MCF 10A (cell line): ENCODE measurements around the gene ZBTB7A. TPM values are rescaled to one million over a fixed set of nuclear protein-coding genes. Genes with fewer than 3 reads are reported as not detected.

Source experiments
- BruUV-seq: library from RNA; stranded (reverse); fragments of 400-500 nt; replicated peaks from 2 replicates; lab custom pipeline; 2021; lab: Mats Ljungman, UMichigan
- CTCF ChIA-PET: fragments of 300-600 bp; sonication (Branson Sonifier 250); formaldehyde crosslinking; extraction: SDS; loops from one replicate; lab custom pipeline; 2021; ENCODE audit warnings: antibody characterized with exemption, inconsistent platforms; lab: Yijun Ruan, JAX
- POLR2A ChIA-PET: fragments of 300-600, 350-650 bp; sonication (Branson Sonifier 250); formaldehyde crosslinking; extraction: SDS; loops from one replicate; lab custom pipeline; 2020; ENCODE audit warnings: antibody characterized with exemption, inconsistent platforms; lab: Yijun Ruan, JAX
- DNase-seq: peaks from one replicate; pipeline ENCODE4 v3.0.0-alpha.2; 2018; ENCODE audit not compliant: unreplicated experiment
- H3K27ac Mint-ChIP-seq: one replicate; pipeline ENCODE4 v1.8.0; 2022; ENCODE audit warnings: mild to moderate bottlenecking, low read depth, mixed read lengths; ENCODE audit not compliant: unreplicated experiment
- H3K27me3 Mint-ChIP-seq: one replicate; pipeline ENCODE4 v1.8.0; 2022; ENCODE audit warnings: mixed read lengths; ENCODE audit not compliant: insufficient read depth, unreplicated experiment
- H3K36me3 Mint-ChIP-seq: one replicate; pipeline ENCODE4 v1.8.0; 2022; ENCODE audit warnings: mild to moderate bottlenecking, moderate library complexity, mixed read lengths; ENCODE audit not compliant: insufficient read depth, unreplicated experiment
- H3K4me1 Mint-ChIP-seq: one replicate; pipeline ENCODE4 v1.8.0; 2022; ENCODE audit warnings: mixed read lengths; ENCODE audit not compliant: insufficient read depth, unreplicated experiment
- H3K4me3 Mint-ChIP-seq: one replicate; pipeline ENCODE4 v1.8.0; 2022; ENCODE audit warnings: mild to moderate bottlenecking, moderate library complexity, mixed read lengths; ENCODE audit not compliant: unreplicated experiment
- H3K9me3 Mint-ChIP-seq: one replicate; pipeline ENCODE4 v1.8.0; 2022; ENCODE audit warnings: mixed read lengths; ENCODE audit not compliant: unreplicated experiment
- CTCF ChIP-seq: fragments of 200-600 bp; IDR thresholded peaks from one replicate; pipeline ENCODE4 v1.8.0; 2022; ENCODE audit warnings: antibody characterized with exemption, mild to moderate bottlenecking; ENCODE audit not compliant: unreplicated experiment
- intact Hi-C: fragments of 100-400 bp; cut with micrococcal nuclease; formaldehyde crosslinking; loops from 2 replicates; pipeline ENCODE4 v1.14.1; 2022
- total RNA-seq: library from RNA; stranded (reverse); gene quantifications from 2 replicates; pipeline ENCODE4 v1.2.3, GENCODE V29; 2022

Gene ZBTB7A
- total RNA-seq, 1 experiment from 2014 or later = 35.1 TPM

DNA sequence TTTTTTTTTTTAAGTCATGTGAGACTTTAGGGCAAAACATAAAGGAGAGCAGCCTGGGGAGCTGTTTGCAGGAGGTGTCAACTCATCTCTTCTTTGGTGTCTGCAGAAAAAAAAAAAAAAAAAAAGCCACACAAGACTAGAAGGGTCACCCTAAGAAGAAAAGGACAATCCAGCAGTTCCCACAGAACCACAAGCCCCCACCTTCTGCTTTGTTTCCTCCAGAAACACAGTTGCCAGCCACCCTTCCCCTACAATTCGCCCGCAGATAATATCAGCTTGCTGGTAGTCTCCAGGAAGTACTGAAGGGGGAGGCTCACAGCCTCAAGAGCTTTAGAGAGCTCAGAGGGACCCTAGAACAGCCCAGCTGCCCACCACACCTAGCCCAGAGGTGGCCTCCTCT lies 22.3 kb upstream of the ZBTB7A start:
- CTCF ChIA-PET = no interaction called here
- H3K36me3 Mint-ChIP-seq = peaks cover 48% of the 10 kb centered on the region
- BruUV-seq = no TSS peak
- no peak for TF ChIP-seq CTCF
- H3K27ac Mint-ChIP-seq = no peak overlapping the region
- DNase-seq = no peak
- H3K27me3 Mint-ChIP-seq = no peaks in the 10 kb centered on the region
- H3K9me3 Mint-ChIP-seq = no peaks in the 10 kb centered on the region
- intact Hi-C loops = no loop called here
- POLR2A ChIA-PET = interaction anchor here (0.6 kb wide), 2 partner anchors 36 to 54 kb away, joined by 3 to 4 read pairs; no protein-coding TSS in a partner anchor
- no peak overlapping the region for H3K4me3 Mint-ChIP-seq
- no peaks in the 10 kb centered on the region for H3K4me1 Mint-ChIP-seq

DNA sequence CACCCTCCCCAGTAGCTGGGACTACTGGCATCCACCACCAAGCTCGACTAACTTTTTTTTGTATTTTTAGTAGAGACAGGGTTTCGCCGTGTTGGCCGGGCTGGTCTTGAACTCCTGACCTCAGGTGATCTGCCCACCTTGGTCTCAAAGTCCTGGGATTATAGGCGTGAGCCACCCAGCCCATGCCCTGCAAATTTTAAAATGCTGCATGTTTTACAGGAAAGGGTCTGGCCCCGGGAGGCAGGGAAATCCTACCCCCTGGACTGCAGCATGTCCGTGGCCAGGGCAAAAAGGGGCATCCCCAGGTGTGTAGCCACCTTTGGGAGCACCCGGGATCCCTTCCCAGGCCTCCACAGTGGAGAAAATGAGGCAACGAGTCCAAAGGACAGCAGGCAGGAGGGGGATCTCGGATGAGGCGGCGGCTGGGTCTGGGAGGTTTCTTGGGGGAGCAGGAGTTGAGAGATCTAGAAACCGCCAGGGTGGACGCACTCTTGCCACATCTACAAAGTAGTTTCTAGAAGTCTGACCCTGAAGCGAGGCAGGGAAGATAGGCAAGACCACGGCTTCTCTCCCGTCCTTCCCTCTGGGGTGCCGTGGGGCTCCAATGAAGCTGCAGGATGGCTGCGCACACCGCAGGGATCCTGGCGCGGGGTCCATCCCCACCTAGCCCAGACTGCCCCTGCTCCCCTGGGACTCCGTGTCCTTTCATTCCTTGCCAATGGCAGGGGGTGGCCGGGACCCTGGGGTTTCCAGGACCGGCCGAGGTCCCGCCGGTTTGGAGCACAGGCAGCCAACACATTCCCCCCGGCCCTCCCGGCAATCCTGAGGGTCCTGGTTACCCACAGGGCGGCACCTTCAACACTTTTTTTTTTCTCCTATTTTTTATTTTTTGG lies 21.3 kb upstream of the ZBTB7A start:
- Mint-ChIP-seq H3K36me3 (peaks cover 46% of the 10 kb centered on the region), H3K4me1 (no peaks in the 10 kb centered on the region), H3K4me3 (no peak overlapping the region), H3K9me3 (no peaks in the 10 kb centered on the region), H3K27ac (no peak overlapping the region), H3K27me3 (no peaks in the 10 kb centered on the region)
- no peak for TF ChIP-seq CTCF
- TSS peak; percentile 9 for BruUV-seq
- POLR2A ChIA-PET = no interaction called here
- no peak for DNase-seq
- intact Hi-C loops = no loop called here
- CTCF ChIA-PET = no interaction called here

GRCh38 chr19:4086411-4086867 lies 19.7 kb upstream of the ZBTB7A start:
- Mint-ChIP-seq H3K27me3 (no peaks in the 10 kb centered on the region), H3K9me3 (no peaks in the 10 kb centered on the region), H3K27ac (no peak overlapping the region), H3K36me3 (peaks cover 37% of the 10 kb centered on the region), H3K4me3 (no peak overlapping the region), H3K4me1 (no peaks in the 10 kb centered on the region)
- BruUV-seq = no TSS peak
- DNase-seq = no peak
- intact Hi-C loops = no loop called here
- ChIA-PET POLR2A (no interaction called here), CTCF (interaction anchor here (0.5 kb wide), 1 partner anchor 90 kb away, joined by 3 read pairs; no protein-coding TSS in a partner anchor)
- TF ChIP-seq CTCF = no peak

DNA sequence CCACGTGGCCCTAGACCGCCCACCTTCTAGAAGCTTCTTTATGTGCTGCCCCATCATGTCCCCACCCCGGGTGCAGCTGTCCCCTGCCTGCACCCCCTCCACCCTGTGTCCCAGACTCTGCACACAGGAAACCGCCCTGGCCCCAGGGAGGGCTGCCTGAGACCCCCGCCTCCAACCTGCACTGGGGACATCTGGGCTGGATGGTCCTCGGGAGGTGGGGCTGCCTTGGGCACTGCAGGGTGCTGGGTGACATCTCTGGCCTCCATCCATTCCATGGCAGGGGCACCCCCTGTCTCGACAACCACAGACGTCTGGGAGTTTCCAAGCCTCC lies 17.8 kb upstream of the ZBTB7A start:
- no peaks in the 10 kb centered on the region for H3K9me3 Mint-ChIP-seq
- ChIA-PET POLR2A (no interaction called here), CTCF (no interaction called here)
- H3K4me1 Mint-ChIP-seq = no peaks in the 10 kb centered on the region
- H3K4me3 Mint-ChIP-seq = no peak overlapping the region
- H3K27ac Mint-ChIP-seq = no peak overlapping the region
- H3K36me3 Mint-ChIP-seq = peaks cover 25% of the 10 kb centered on the region
- no TSS peak for BruUV-seq
- intact Hi-C loops = no loop called here
- no peak for DNase-seq
- H3K27me3 Mint-ChIP-seq = no peaks in the 10 kb centered on the region
- TF ChIP-seq CTCF = no peak
